HL-60 (cell line): ENCODE data around the gene MAP3K13.

ENCODE experiments used
- DNase-seq, 2 experiments: peaks; one replicate each; pipeline ENCODE4 v3.0.0-alpha.2; 2010 to 2020; ENCODE audit warnings: low read depth in 1 of 2, low spot score in 1 of 2
- H3K27ac ChIP-seq: fragments of 250-450 bp; sonication (Bioruptor Pico); replicated peaks from 2 replicates; pipeline ENCODE4 v1.5.1; 2020; ENCODE audit warnings: mild to moderate bottlenecking, moderate library complexity
- H3K27me3 ChIP-seq: fragments of 250-450 bp; sonication (Bioruptor Pico); 2 replicates; pipeline ENCODE4 v1.5.1; 2021; ENCODE audit warnings: mild to moderate bottlenecking, moderate library complexity; ENCODE audit not compliant: insufficient read depth, poor library complexity, severe bottlenecking
- H3K4me3 ChIP-seq: replicated peaks from 2 replicates; pipeline ENCODE4 v1.5.1; 2011; ENCODE audit warnings: mild to moderate bottlenecking, control low read depth, low read length; ENCODE audit not compliant: insufficient read depth
- GABPA ChIP-seq: IDR thresholded peaks from 2 replicates; pipeline ENCODE4 v1.6.1; 2012; ENCODE audit warnings: low read depth
- POLR2AphosphoS5 ChIP-seq: IDR thresholded peaks from 2 replicates; pipeline ENCODE4 v1.6.1; 2012; ENCODE audit warnings: low read depth
- SPI1 ChIP-seq: IDR thresholded peaks from 2 replicates; pipeline ENCODE4 v1.6.1; 2012; ENCODE audit warnings: low read depth, mild to moderate bottlenecking, borderline replicate concordance
- TF ChIP-seq, protein P1 (sequence below): IDR thresholded peaks from one replicate; pipeline ENCODE4 v1.5.1; 2011; ENCODE audit warnings: low read length, control low read depth, inconsistent platforms; ENCODE audit not compliant: insufficient read depth
- TF ChIP-seq, protein P2 (sequence below): IDR thresholded peaks from 2 replicates; pipeline ENCODE4 v1.6.1; 2012; ENCODE audit warnings: low read depth; ENCODE audit not compliant: insufficient replicate concordance

Gene MAP3K13

DNA sequence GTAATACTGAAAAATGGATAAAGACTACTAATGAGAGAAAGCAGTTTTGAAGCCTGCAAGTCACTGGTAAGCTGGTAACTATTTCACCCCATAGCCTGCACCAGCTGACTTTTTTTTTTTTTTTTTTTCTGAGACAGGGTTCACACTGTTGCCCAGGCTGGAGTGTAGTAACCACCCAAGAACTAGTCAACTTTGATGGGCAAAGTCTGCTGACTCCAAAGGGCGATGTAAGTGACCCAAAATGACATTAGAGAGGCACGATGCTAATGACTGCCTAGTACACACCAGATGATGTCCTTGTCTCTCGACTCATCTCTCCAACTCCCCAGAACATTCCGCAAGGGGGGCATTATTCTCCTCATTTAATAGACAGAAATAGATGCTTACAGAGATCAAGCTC lies 148.8 kb downstream of the MAP3K13 start:
- Histone ChIP-seq H3K27ac (no peak overlapping the region), H3K27me3 (peaks cover 2% of the 10 kb centered on the region), H3K4me3 (no peak overlapping the region)
- DNase-seq, result no peak
- TF ChIP-seq, protein P1, sequence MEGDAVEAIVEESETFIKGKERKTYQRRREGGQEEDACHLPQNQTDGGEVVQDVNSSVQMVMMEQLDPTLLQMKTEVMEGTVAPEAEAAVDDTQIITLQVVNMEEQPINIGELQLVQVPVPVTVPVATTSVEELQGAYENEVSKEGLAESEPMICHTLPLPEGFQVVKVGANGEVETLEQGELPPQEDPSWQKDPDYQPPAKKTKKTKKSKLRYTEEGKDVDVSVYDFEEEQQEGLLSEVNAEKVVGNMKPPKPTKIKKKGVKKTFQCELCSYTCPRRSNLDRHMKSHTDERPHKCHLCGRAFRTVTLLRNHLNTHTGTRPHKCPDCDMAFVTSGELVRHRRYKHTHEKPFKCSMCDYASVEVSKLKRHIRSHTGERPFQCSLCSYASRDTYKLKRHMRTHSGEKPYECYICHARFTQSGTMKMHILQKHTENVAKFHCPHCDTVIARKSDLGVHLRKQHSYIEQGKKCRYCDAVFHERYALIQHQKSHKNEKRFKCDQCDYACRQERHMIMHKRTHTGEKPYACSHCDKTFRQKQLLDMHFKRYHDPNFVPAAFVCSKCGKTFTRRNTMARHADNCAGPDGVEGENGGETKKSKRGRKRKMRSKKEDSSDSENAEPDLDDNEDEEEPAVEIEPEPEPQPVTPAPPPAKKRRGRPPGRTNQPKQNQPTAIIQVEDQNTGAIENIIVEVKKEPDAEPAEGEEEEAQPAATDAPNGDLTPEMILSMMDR, result no peak
- no peak for TF ChIP-seq SPI1
- no peak for TF ChIP-seq GABPA
- no peak for TF ChIP-seq POLR2AphosphoS5
- TF ChIP-seq, protein P2, sequence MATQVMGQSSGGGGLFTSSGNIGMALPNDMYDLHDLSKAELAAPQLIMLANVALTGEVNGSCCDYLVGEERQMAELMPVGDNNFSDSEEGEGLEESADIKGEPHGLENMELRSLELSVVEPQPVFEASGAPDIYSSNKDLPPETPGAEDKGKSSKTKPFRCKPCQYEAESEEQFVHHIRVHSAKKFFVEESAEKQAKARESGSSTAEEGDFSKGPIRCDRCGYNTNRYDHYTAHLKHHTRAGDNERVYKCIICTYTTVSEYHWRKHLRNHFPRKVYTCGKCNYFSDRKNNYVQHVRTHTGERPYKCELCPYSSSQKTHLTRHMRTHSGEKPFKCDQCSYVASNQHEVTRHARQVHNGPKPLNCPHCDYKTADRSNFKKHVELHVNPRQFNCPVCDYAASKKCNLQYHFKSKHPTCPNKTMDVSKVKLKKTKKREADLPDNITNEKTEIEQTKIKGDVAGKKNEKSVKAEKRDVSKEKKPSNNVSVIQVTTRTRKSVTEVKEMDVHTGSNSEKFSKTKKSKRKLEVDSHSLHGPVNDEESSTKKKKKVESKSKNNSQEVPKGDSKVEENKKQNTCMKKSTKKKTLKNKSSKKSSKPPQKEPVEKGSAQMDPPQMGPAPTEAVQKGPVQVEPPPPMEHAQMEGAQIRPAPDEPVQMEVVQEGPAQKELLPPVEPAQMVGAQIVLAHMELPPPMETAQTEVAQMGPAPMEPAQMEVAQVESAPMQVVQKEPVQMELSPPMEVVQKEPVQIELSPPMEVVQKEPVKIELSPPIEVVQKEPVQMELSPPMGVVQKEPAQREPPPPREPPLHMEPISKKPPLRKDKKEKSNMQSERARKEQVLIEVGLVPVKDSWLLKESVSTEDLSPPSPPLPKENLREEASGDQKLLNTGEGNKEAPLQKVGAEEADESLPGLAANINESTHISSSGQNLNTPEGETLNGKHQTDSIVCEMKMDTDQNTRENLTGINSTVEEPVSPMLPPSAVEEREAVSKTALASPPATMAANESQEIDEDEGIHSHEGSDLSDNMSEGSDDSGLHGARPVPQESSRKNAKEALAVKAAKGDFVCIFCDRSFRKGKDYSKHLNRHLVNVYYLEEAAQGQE, result no peak

DNA sequence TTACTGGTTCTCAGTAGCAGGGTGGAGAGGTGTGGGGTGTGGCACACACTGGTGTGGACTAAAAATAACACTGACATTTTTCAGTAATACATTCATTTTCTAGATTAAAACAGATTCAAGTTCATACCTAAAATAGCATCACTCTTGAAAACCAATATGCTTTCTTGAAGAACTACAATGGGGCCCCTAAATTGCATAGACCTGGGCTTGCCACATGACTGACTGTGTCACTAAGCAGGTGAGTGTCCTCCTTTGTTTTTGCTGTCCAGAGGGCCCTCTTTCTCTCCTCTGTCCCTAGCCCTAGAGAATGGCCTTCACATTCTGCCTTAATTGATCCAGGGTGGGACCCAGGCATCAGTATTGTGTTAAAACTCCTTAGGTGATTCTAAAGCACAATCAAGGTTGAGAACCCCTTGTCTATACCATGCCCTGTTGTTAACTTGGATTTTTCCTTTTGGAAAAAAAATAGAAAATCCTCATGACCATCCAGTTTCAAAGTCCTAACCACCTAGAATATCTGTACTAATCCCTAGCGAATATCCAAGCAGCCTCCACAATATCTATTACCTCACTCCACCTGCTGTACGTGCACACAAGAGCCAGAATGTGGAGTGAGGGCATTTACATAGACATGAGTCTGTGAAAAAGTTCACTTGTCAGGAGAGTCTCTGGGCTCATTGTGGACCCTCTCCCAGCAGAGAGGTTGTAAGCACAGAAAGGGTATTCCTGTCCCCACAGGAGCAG lies 154.6 kb downstream of the MAP3K13 start:
- TF ChIP-seq SPI1, result no peak
- TF ChIP-seq, protein P2, result no peak
- TF ChIP-seq, protein P1, result no peak
- no peak for TF ChIP-seq POLR2AphosphoS5
- TF ChIP-seq GABPA, result no peak
- Histone ChIP-seq H3K4me3 (no peak overlapping the region), H3K27ac (no peak overlapping the region), H3K27me3 (peaks cover 2% of the 10 kb centered on the region)
- no peak for DNase-seq

DNA sequence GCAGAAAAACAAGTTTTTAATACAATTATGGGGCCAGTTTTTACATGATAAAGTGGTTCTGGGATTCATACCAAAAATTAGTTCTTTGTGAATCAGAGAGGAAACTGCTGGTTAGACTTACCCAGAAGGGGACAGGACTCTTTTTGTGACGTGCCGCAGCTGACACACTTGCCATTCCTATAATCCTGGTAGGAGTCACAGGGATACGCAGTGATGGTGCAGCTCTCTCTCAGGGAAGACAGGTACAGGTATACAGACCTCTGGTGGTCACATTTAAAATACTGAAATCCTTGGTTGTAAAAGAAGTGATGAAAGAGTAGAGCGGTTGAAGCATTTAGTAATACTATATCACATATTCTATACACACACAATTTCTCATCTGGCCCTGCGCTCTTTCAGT lies 156.1 kb downstream of the MAP3K13 start:
- Histone ChIP-seq H3K27ac (no peak overlapping the region), H3K4me3 (no peak overlapping the region), H3K27me3 (peaks cover 2% of the 10 kb centered on the region)
- DNase-seq, result no peak
- TF ChIP-seq, protein P2, result no peak
- no peak for TF ChIP-seq GABPA
- TF ChIP-seq POLR2AphosphoS5, result no peak
- no peak for TF ChIP-seq SPI1
- TF ChIP-seq, protein P1, result no peak
